Motor neuron (in vitro differentiated cells): ENCODE measurements around the gene CATSPERB. TPM values are rescaled to one million over a fixed set of nuclear protein-coding genes. Genes with fewer than 3 reads are reported as not detected.
"Not testable (repeated sequence)": the region's sequence is repeated elsewhere in the genome, so short reads cannot be mapped to it uniquely, and the experiment has no call there.

Source experiments
- ATAC-seq, 8 experiments: fragments of 200-7000 bp; cut with Tn5 transposase; replicated peaks in 6 of 8; 2 replicates each; pipeline ENCODE4 v1.8.0; 2021; ENCODE audit warnings: mild to moderate bottlenecking in 8 of 8, moderate library complexity in 8 of 8
- H3K27ac ChIP-seq, 2 donors: fragments of 250-450 bp; sonication (Bioruptor Pico); 2 replicates each; pipeline ENCODE4 v1.9.0; 2021; ENCODE audit warnings: antibody characterized with exemption in 2 of 2, mild to moderate bottlenecking in 2 of 2, moderate library complexity in 1 of 2
- H3K4me1 ChIP-seq, 2 donors: fragments of 250-450 bp; sonication (Bioruptor Pico); replicated peaks in 1 of 2; 2 replicates each; pipeline ENCODE4 v1.6.1; 2021; ENCODE audit warnings: antibody characterized with exemption in 2 of 2, mild to moderate bottlenecking in 2 of 2, moderate library complexity in 1 of 2
- H3K4me3 ChIP-seq, 5 donors: fragments of 250-450 bp; sonication (Bioruptor Pico); 2 replicates each; pipeline ENCODE4 v1.9.0; 2021; ENCODE audit warnings: antibody characterized with exemption in 5 of 5, mild to moderate bottlenecking in 5 of 5, moderate library complexity in 4 of 5
- WGBS, 10 experiments: fragments of 450-650 bp; shearing (Covaris generic); methylation state at CpG; one replicate each; pipeline ENCODE4 v1.0.0; 2022; 5-methylcytosine and 5-hydroxymethylcytosine counted together
- in situ Hi-C, 9 experiments: fragments of 400-800 bp; cut with MboI; loops; one replicate each; pipeline ENCODE4 v1.15.0; 2021; ENCODE audit warnings: low sequenced_read_pairs in 9 of 9, low pct_unique_long_range_greater_than_20kb in 2 of 9; ENCODE audit not compliant: unreplicated experiment in 9 of 9
- total RNA-seq, 8 experiments: library from RNA; unstranded; fragments of 300-600 nt; gene quantifications; 2 replicates each; pipeline versions ENCODE4 v1.2.3 to v1.2.4, GENCODE V29; 2022

CATSPERB gene
- total RNA-seq, 8 experiments from 2014 or later: 0.05 to 14.9 (median 0.41) TPM; not detected in 4

- in situ Hi-C loops: no loop called here
- Histone ChIP-seq H3K4me1 (no peaks in the 10 kb centered on the region), H3K4me3 (no peak overlapping the region), H3K27ac (no peak overlapping the region)
- 29 to 96% (median 76%) methylated on average over 1 to 3 of the region's 3 CpGs; no CpG with 5 or more reads in 4 of the 10 experiments for WGBS, 10 experiments
- ATAC-seq: no peak
These were observed 183.8 kb downstream of the CATSPERB start for GRCh38 chr14:91548108-91548507.

DNA sequence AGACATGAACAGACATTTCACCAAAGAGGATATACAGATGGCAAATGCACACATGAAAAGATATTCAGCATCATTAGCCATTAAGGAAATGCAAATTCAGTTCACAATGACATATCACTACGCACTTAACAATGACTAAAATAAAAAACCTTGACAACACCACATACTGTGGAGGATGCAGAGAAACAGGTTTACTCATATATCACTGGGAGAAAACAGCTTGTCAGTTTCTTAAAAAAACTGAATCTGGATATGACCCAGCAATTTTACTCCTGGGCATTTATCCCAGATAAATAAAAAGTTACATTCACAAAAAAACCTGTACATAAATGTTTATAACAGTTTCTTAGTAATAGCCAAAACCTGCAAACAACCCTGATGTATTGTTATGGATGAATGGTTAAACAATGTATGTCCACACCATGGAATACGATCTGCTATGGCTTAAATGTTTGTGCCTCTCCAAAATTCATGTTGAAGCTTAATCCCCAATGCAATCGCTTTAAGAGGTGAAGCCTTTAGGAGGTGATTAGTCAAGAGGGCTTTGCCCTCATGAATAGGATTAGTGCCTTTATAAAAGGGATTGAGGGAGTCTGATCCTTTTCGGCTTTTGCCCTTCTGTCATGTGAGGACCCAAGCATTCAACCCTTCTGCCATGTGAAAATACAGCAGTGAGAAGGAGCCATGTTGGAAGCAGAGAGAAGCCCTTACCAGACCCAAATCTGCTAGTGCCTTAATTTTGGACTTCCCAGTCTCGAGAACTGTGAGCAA is 185.8 kb downstream of the CATSPERB start:
- in situ Hi-C loops: no loop called here
- H3K27ac ChIP-seq: no peak overlapping the region
- WGBS, 10 experiments: 38 to 90% (median 58%) methylated on average over 1 to 5 of the region's 5 CpGs
- peak in 1 of 8 experiments; percentile 24 for ATAC-seq
- no peak overlapping the region for H3K4me3 ChIP-seq
- H3K4me1 ChIP-seq: no peaks in the 10 kb centered on the region

DNA sequence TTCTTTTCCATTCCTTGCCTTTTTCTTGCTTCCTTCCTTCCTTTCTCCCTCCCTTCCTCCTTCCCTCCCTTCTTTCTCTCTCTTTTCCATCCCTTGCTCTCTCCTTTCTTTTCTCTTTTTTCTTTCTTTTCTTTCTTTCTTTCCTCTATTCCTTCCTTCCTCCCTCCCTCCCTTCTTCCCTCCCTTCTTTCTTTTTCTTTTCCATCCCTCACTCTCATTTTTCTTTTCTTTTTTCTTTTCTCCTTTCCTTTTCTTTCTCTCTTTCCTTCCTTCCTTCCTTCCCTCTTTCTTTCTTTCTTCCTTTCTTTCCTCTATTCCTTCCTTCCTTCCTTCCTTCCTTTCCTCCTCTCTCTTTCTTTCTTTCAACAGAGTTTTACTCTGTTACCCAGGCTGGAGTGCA is 186.7 kb downstream of the CATSPERB start:
- in situ Hi-C loops: no loop called here
- no peaks in the 10 kb centered on the region for H3K4me1 ChIP-seq
- ATAC-seq: no peak
- H3K4me3 ChIP-seq: no peak overlapping the region
- H3K27ac ChIP-seq: no peak overlapping the region

GRCh38 chr14:91536327-91536726 is 195.6 kb downstream of the CATSPERB start:
- no peaks in the 10 kb centered on the region for H3K4me1 ChIP-seq
- WGBS, 10 experiments: 73 to 100% (median 92%) methylated on average over 1 to 3 of the region's 3 CpGs; no CpG with 5 or more reads in 4 of the 10 experiments
- in situ Hi-C loops: no loop called here

DNA sequence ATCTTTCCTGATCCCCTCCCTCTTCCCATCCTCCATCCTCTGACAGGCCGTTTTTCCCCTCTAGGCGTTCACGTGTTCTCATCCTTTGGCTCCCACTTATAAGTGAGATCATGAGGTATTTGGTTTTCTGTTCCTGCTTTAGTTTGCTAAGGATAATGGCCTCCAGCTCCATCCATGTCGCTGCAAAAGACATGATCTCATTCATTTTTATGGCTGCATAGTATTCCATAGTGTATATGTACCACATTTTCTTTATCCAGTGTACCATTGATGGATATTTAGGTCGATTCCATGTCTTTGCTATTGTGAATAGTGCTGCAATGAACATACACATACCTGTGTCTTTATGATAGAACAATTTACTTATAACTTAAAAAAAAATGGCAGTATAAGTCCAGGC is 197.8 kb downstream of the CATSPERB start:
- WGBS, 10 experiments: 50 to 85% (median 66%) methylated on average over 2 to 5 of the region's 5 CpGs; no CpG with 5 or more reads in 2 of the 10 experiments
- H3K27ac ChIP-seq, H3K4me3 ChIP-seq, H3K4me1 ChIP-seq, ATAC-seq, in situ Hi-C loops: not testable (repeated sequence)

More at GRCh38 chr14:91536327-91536726, 195.6 kb downstream of the CATSPERB start:
- Histone ChIP-seq H3K4me3 (no peak overlapping the region), H3K27ac (no peak overlapping the region)
- no peak for ATAC-seq

DNA sequence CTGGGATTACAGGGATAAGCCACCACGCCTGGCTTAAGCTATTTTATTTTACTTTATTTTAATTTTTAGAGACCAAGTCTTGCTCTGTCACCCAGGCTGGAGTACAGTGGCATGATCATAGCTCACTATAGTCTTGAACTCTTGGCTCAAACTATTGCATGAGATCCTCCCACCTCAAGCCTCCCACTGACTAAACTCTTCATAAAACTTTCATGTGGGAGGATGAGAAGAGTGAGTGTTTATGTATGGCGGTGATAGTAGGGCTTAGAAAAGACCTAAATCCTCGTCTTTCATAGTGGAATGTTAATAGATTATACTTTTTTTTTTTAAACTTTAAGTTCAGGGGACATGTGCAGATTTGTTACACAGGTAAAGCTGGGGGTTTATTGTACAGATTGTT is 198.3 kb downstream of the CATSPERB start:
- Histone ChIP-seq H3K4me3 (no peak overlapping the region), H3K27ac (no peak overlapping the region), H3K4me1 (no peaks in the 10 kb centered on the region)
- in situ Hi-C loops: no loop called here
- WGBS, 10 experiments: 22 to 100% (median 74%) methylated on average over 1 to 3 of the region's 3 CpGs
- no peak for ATAC-seq

Other genes starting within 250 kb of the CATSPERB start
- 100 to 1,000 TPM in 1 of 8 experiments, 10 to 100 TPM in 7; 45.5 to 107 (median 67.4) TPM for gene PPP4R3A, start 221.8 kb downstream of the CATSPERB start, total RNA-seq
- 10 to 100 TPM in 1 of 8 experiments, 1 to 10 TPM in 3, under 1 TPM in 4; 0.10 to 81.1 (median 1.2) TPM for gene TC2N, start 135.4 kb upstream of the CATSPERB start, total RNA-seq
- gene FBLN5, start 215.6 kb upstream of the CATSPERB start, total RNA-seq: 100 to 1,000 TPM in 1 of 8 experiments, 1 to 10 TPM in 5, under 1 TPM in 2; 0.50 to 516 (median 3.4) TPM